Heart right ventricle (tissue), 16 donors: ENCODE results near the gene MRPS35. TPM values are rescaled to one million over a fixed set of nuclear protein-coding genes. Genes with fewer than 3 reads are reported as not detected.

Experiments
- ATAC-seq, 8 donors: fragments of 200-7000 bp; cut with Tn5 transposase; one replicate each; pipeline ENCODE4 v1.9.1; 2020; ENCODE audit warnings: mild to moderate bottlenecking in 8 of 8, moderate library complexity in 8 of 8, moderate number of reproducible peaks in 1 of 8
- DNase-seq, 2 donors: peaks; one replicate each; pipeline ENCODE4 v3.0.0-alpha.2; 2020
- H3K27ac ChIP-seq, 10 donors: fragments of 200-600 bp; sonication (generic) in 2 of 10; one replicate each; pipeline versions ENCODE4 v1.5.0 to v1.8.0; 2020 to 2022; ENCODE audit warnings: mild to moderate bottlenecking in 3 of 10
- H3K27me3 ChIP-seq, 7 donors: fragments of 200-600 bp; one replicate each; pipeline ENCODE4 v1.8.0; 2021 to 2022; ENCODE audit warnings: mild to moderate bottlenecking in 2 of 7
- H3K36me3 ChIP-seq, 9 donors: fragments of 200-600 bp; sonication (generic) in 1 of 9; one replicate each; pipeline versions ENCODE4 v1.5.0 to v1.8.0; 2020 to 2022; ENCODE audit warnings: mild to moderate bottlenecking in 2 of 9
- H3K4me1 ChIP-seq, 9 donors: fragments of 200-600 bp; sonication (generic) in 1 of 9; one replicate each; pipeline versions ENCODE4 v1.5.0 to v1.8.0; 2020 to 2022; ENCODE audit warnings: mild to moderate bottlenecking in 4 of 9
- H3K4me3 ChIP-seq, 10 donors: fragments of 200-600 bp; sonication (generic) in 2 of 10; one replicate each; pipeline versions ENCODE4 v1.5.0 to v1.8.0; 2020 to 2022; ENCODE audit warnings: mild to moderate bottlenecking in 7 of 10, moderate library complexity in 2 of 10
- H3K9me3 ChIP-seq, 11 donors: fragments of 200-600 bp in 10 of 11; sonication (generic) in 2 of 11; one replicate each; pipeline versions ENCODE4 v1.5.0 to v1.8.0; 2013 to 2022; ENCODE audit warnings: mild to moderate bottlenecking in 2 of 11, control low read depth in 1 of 11, moderate library complexity in 1 of 11
- CTCF ChIP-seq, 9 donors: fragments of 200-600 bp; sonication (generic) in 2 of 9; IDR thresholded peaks; one replicate each; pipeline versions ENCODE4 v1.5.0 to v1.8.0; 2021 to 2022; ENCODE audit warnings: antibody characterized with exemption in 9 of 9, mild to moderate bottlenecking in 5 of 9, moderate library complexity in 1 of 9
- WGBS, 2 donors: extraction: QIAGEN DNeasy Blood & Tissue Kit; methylation state at CpG; one replicate each; pipeline ENCODE4 v1.1.7; 2013; ENCODE audit warnings: inconsistent platforms in 1 of 2; 5-methylcytosine and 5-hydroxymethylcytosine counted together
- intact Hi-C, 10 donors: fragments of 100-400 bp; cut with DNase I; formaldehyde crosslinking; loops; one replicate each; pipeline versions ENCODE4 v1.11.1 to v1.14.2; 2022
- polyA plus RNA-seq, 2 donors: library from polyadenylated mRNA; stranded (reverse); fragments of 200-250 nt; gene quantifications; one replicate each; pipeline ENCODE4 v1.2.3, GENCODE V29; 2013
- total RNA-seq, 10 donors: library from RNA; stranded (reverse); fragmentation: NEBNext Ultra II Directional in 3 of 10; extraction: Animal tissue kit (Norgen Biotek cat#: 25700) in 3 of 10; gene quantifications; one replicate each; pipeline versions ENCODE4 v1.2.1 to v1.2.4, GENCODE V29; 2021 to 2023
- donor health status: Arrhythmogenic right ventricular cardiomyopathy.
- donor health status: ischemic (EF 13 %, LVEDD 7.1; RV severe dilation, severe dysfunction).
- donor health status: healthy with polysubstance abuse.
- donor health status: DM: no; HTN: yes; CAD: no.
- donor health status: DM: no; HTN: no; CAD: no.
- donor health status: ischemic (EF 25% LVEDD 6.9; RV normal size, moderate dysfunction).
- donor health status: ischemic (EF 25% LVEDD 5.7; RV mildly dilated, moderate dysfunction).
- donor health status: healthy.
- donor health status: DM: yes; HTN: yes; CAD: no.
- donor health status: Ischemic cardiomyopathy.
- donor health status: ischemic (EF 35%, LVEDD 5.7; RV mildly dilated, moderate dysfunction).
- donor health status: nonischemic (EF 11% LVEDD 7.7; RV severe dilation, severe dysfunction).
- donor health status: DM: yes; HTN: yes; CAD: no.
- donor health status: PGD.
- donor health status: ischemic (EF 29% LVEDD 5.4; RV normal size, mild dysfunction).
- donor health status: nonischemic (EF 23%, LVEDD 6.1; RV moderate dilation, normal function).

Gene MRPS35
- total and polyA plus RNA-seq, 12 donors, result 27.3 to 75.3 (median 61.7) TPM

- Histone ChIP-seq H3K27ac (no peak overlapping the region), H3K9me3 (no peaks in the 10 kb centered on the region), H3K4me1 (peaks cover 0 to 35% (median 27%) of the 10 kb centered on the region in 9 donors), H3K36me3 (peaks cover 0 to 8% (median 0%) of the 10 kb centered on the region in 9 donors), H3K4me3 (no peak overlapping the region), H3K27me3 (no peaks in the 10 kb centered on the region)
- DNase-seq, result no peak
- no peak for ATAC-seq
- intact Hi-C loops, result no loop called here
- WGBS, 2 donors, result 60 to 81% methylated on average over 1 of the region's 1 CpG
- TF ChIP-seq CTCF (IDR thresholded peaks at IDR 0.05), result no peak
These were observed 67.6 kb downstream of the MRPS35 start for GRCh38 chr12:27778206-27778605.

- Histone ChIP-seq H3K4me1 (peaks cover 0 to 35% (median 28%) of the 10 kb centered on the region in 9 donors), H3K27me3 (no peaks in the 10 kb centered on the region), H3K9me3 (no peaks in the 10 kb centered on the region), H3K4me3 (peak overlapping the region; percentile 72 to 95 (median 83)), H3K36me3 (peaks cover 0 to 8% (median 0%) of the 10 kb centered on the region in 9 donors), H3K27ac (peak overlapping the region; percentile 70 to 94 (median 89))
- DNase-seq (no peak), ATAC-seq (peak in 1 of 8 donors; percentile 7)
- 3% methylated on average over 36 of the region's 36 CpGs for WGBS, 2 donors
- intact Hi-C loops, result no loop called here
- no peak for TF ChIP-seq CTCF (IDR thresholded peaks at IDR 0.05)
These were observed 68.8 kb downstream of the MRPS35 start for GRCh38 chr12:27779416-27779919.

- peak within 1 kb of the TSS; percentile 70 to 94 (median 89) for H3K27ac ChIP-seq
- peaks cover 0 to 35% (median 28%) of the 10 kb centered on the region in 9 donors for H3K4me1 ChIP-seq
- no peaks in the 10 kb centered on the region for H3K9me3 ChIP-seq
- WGBS, 2 donors, result 0% methylated on average over 79 to 91 of the region's 92 CpGs
- peak within 1 kb of the TSS; percentile 72 to 95 (median 83) for H3K4me3 ChIP-seq
- ATAC-seq (peak; percentile 88 to 96 (median 90)), DNase-seq (peak; percentile 74 to 78)
- H3K36me3 ChIP-seq, result peaks cover 0 to 8% (median 0%) of the 10 kb centered on the region in 9 donors
- H3K27me3 ChIP-seq, result no peaks in the 10 kb centered on the region
- peak in 4 of 9 donors; percentile 14 to 32 (median 22) for TF ChIP-seq CTCF (IDR thresholded peaks at IDR 0.05)
- intact Hi-C loops, result no loop called here
These were observed 69.4 kb downstream of the MRPS35 start, which contains the start of the genes KLHL42 and MANSC4 for GRCh38 chr12:27779920-27780611. Gene KLHL42, plus strand, starts transcription at chr12:27780233. Its CDS starts 98 bp downstream, at chr12:27780331. Gene MANSC4, minus strand, starts transcription at chr12:27780236. Its CDS starts 8,960 bp downstream, at chr12:27771276.

GRCh38 chr12:27780612-27781408 lies 70.2 kb downstream of the MRPS35 start:
- TF ChIP-seq CTCF (IDR thresholded peaks at IDR 0.05), result no peak
- 5 to 9% methylated on average over 27 of the region's 27 CpGs for WGBS, 2 donors
- H3K9me3 ChIP-seq, result no peaks in the 10 kb centered on the region
- H3K27ac ChIP-seq, result peak overlapping the region; percentile 70 to 94 (median 89)
- intact Hi-C loops, result no loop called here
- H3K36me3 ChIP-seq, result peaks cover 0 to 8% (median 0%) of the 10 kb centered on the region in 9 donors
- H3K27me3 ChIP-seq, result no peaks in the 10 kb centered on the region
- ATAC-seq (peak in 7 of 8 donors; percentile 2 to 58 (median 20)), DNase-seq (peak in 1 of 2 donors; percentile 21)
- H3K4me3 ChIP-seq, result peak overlapping the region; percentile 72 to 95 (median 83)
- peaks cover 0 to 39% (median 28%) of the 10 kb centered on the region in 9 donors for H3K4me1 ChIP-seq
